ENCODE data around the gene KRTAP10-7. TPM values are rescaled to one million over a fixed set of nuclear protein-coding genes. Genes with fewer than 3 reads are reported as not detected.
"Not testable (repeated sequence)": the region's sequence is repeated elsewhere in the genome, so short reads cannot be mapped to it uniquely, and the experiment has no call there.

Gene KRTAP10-7
- polyA plus RNA-seq, 3 donors: not detected

DNA sequence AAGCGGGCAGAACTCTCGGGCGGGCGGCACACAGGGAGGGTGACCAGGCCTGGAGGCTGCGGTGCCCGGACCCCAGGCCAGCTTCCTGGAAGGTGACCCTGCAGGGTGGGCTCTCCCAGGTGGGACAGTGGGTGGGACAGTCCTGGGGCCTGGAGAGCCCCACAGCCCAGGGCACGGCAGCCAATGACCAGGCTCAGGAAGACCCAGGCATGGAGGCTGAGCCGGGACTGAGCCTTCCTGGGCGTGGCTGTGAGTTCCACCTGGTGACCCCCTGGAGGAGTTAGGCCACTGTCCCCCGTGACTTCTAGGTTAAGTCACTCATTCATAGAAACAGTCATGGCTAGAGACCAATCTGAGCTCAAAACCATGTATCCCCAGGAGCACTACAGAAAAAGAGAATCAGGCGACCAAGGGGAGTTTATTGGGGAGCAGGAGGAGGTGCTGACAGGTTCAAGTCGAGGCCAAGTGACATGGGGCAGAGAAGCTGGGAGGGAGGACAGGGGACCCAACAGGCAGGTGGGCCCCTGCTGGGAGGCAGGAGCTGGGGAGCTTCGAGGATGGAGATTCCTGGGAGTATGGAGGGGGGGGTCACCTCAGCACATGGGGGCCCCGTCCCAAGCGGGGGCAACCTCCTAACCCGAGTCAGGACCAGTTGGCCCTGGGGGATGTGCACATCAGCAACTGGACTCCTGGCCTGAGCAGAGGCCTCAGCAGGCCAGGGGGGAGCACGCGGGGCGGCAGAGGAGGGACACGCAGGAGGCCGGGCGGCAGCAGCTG, 21.2 kb upstream of the KRTAP10-7 start:
- no peaks in the 10 kb centered on the region for H3K4me1 Mint-ChIP-seq
- 66% methylated on average over 8 of the region's 22 CpGs for WGBS (ENCODE audit: insufficient coverage)
- Histone ChIP-seq H3K4me2 (replicated peaks; ENCODE audit: extremely low read depth, low read length, poor library complexity, severe bottlenecking) (no peak overlapping the region), H3K4me3 (replicated peaks in 1 of 3; ENCODE audit: low read depth in 2 of 3, low read length in 3 of 3) (no peak overlapping the region), H3K27ac (ENCODE audit: low read depth in 1 of 2, low read length in 2 of 2) (no peak overlapping the region), H3K27me3 (ENCODE audit: control insufficient read depth in 2 of 2, insufficient read depth in 2 of 2, low read length in 2 of 2) (peaks cover 0 to 4% of the 10 kb centered on the region in 2 donors), H3K4me1 (ENCODE audit: control insufficient read depth in 1 of 2, insufficient read depth in 2 of 2, low read length in 2 of 2) (no peaks in the 10 kb centered on the region), H4K20me1 (ENCODE audit: insufficient read depth, low read length) (no peaks in the 10 kb centered on the region), H3K9me3 (replicated peaks in 1 of 2; ENCODE audit: control insufficient read depth in 1 of 2, insufficient read depth in 1 of 2, low read length in 2 of 2) (peaks cover 11 to 44% of the 10 kb centered on the region in 2 donors), H2AFZ (ENCODE audit: insufficient read depth, low read depth, low read length, poor library complexity, severe bottlenecking) (no peak overlapping the region), H3K9ac (ENCODE audit: insufficient read depth, low read length, poor library complexity, severe bottlenecking) (no peak overlapping the region), H3K36me3 (replicated peaks in 1 of 2; ENCODE audit: control insufficient read depth in 1 of 2, insufficient read depth in 2 of 2, low read length in 2 of 2) (no peaks in the 10 kb centered on the region), H3K79me2 (ENCODE audit: insufficient read depth, low read length) (no peaks in the 10 kb centered on the region)
- H3K4me3 Mint-ChIP-seq: no peak overlapping the region
- peaks cover 10 to 39% (median 16%) of the 10 kb centered on the region in 3 donors for H3K27me3 Mint-ChIP-seq (ENCODE audit: low read depth in 3 of 3)
- TF ChIP-seq, protein P1, sequence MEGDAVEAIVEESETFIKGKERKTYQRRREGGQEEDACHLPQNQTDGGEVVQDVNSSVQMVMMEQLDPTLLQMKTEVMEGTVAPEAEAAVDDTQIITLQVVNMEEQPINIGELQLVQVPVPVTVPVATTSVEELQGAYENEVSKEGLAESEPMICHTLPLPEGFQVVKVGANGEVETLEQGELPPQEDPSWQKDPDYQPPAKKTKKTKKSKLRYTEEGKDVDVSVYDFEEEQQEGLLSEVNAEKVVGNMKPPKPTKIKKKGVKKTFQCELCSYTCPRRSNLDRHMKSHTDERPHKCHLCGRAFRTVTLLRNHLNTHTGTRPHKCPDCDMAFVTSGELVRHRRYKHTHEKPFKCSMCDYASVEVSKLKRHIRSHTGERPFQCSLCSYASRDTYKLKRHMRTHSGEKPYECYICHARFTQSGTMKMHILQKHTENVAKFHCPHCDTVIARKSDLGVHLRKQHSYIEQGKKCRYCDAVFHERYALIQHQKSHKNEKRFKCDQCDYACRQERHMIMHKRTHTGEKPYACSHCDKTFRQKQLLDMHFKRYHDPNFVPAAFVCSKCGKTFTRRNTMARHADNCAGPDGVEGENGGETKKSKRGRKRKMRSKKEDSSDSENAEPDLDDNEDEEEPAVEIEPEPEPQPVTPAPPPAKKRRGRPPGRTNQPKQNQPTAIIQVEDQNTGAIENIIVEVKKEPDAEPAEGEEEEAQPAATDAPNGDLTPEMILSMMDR (IDR thresholded peaks at IDR 0.05): no peak
- intact Hi-C loops (cut with micrococcal nuclease): no loop called here
- no peaks in the 10 kb centered on the region for H3K36me3 Mint-ChIP-seq
- H3K27ac Mint-ChIP-seq: no peak overlapping the region
- DNase-seq: no peak
- peaks cover 21 to 64% (median 50%) of the 10 kb centered on the region in 7 donors for H3K9me3 Mint-ChIP-seq

DNA sequence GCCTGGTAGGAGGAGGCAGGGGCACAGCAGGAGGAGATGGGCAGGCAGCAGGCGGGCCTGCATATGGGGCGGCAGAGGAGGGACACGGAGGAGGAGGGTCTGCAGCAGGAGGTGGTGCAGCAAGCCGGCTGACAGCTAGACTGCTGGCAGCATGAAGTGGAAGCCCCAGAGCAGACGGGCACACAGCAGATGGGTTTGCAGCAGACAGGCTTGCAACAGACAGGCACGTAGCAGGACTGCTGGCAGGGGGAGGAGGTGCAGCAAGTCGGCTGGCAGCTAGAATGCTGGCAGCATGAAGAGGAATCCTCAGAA, 20.6 kb upstream of the KRTAP10-7 start:
- no peaks in the 10 kb centered on the region for H3K36me3 Mint-ChIP-seq
- peaks cover 11 to 44% of the 10 kb centered on the region in 2 donors for H3K9me3 ChIP-seq (replicated peaks in 1 of 2; ENCODE audit: control insufficient read depth in 1 of 2, insufficient read depth in 1 of 2, low read length in 2 of 2)
- peaks cover 0 to 7% of the 10 kb centered on the region in 2 donors for H3K27me3 ChIP-seq (ENCODE audit: control insufficient read depth in 2 of 2, insufficient read depth in 2 of 2, low read length in 2 of 2)
- DNase-seq: no peak
- H3K4me1 Mint-ChIP-seq: no peaks in the 10 kb centered on the region
- H3K9me3 Mint-ChIP-seq: peaks cover 21 to 63% (median 50%) of the 10 kb centered on the region in 7 donors
- H3K9ac ChIP-seq (ENCODE audit: insufficient read depth, low read length, poor library complexity, severe bottlenecking): no peak overlapping the region
- H3K36me3 ChIP-seq (replicated peaks in 1 of 2; ENCODE audit: control insufficient read depth in 1 of 2, insufficient read depth in 2 of 2, low read length in 2 of 2): no peaks in the 10 kb centered on the region
- H3K27ac Mint-ChIP-seq: peak overlapping the region in 2 of 7 donors; percentile 20 to 48
- H3K4me3 Mint-ChIP-seq: peak overlapping the region in 1 of 2 donors; percentile 26
- no peak overlapping the region for H3K27ac ChIP-seq (ENCODE audit: low read depth in 1 of 2, low read length in 2 of 2)
- intact Hi-C loops (cut with micrococcal nuclease): no loop called here
- TF ChIP-seq, protein P1 (IDR thresholded peaks at IDR 0.05): no peak
- H3K4me2 ChIP-seq (replicated peaks; ENCODE audit: extremely low read depth, low read length, poor library complexity, severe bottlenecking): no peak overlapping the region
- no peaks in the 10 kb centered on the region for H4K20me1 ChIP-seq (ENCODE audit: insufficient read depth, low read length)
- H2AFZ ChIP-seq (ENCODE audit: insufficient read depth, low read depth, low read length, poor library complexity, severe bottlenecking): no peak overlapping the region
- H3K4me1 ChIP-seq (ENCODE audit: control insufficient read depth in 1 of 2, insufficient read depth in 2 of 2, low read length in 2 of 2): no peaks in the 10 kb centered on the region
- no peak overlapping the region for H3K4me3 ChIP-seq (replicated peaks in 1 of 3; ENCODE audit: low read depth in 2 of 3, low read length in 3 of 3)
- H3K27me3 Mint-ChIP-seq (ENCODE audit: low read depth in 3 of 3): peaks cover 10 to 34% (median 11%) of the 10 kb centered on the region in 3 donors
- no peaks in the 10 kb centered on the region for H3K79me2 ChIP-seq (ENCODE audit: insufficient read depth, low read length)
- WGBS (ENCODE audit: insufficient coverage): 69% methylated on average over 7 of the region's 7 CpGs

DNA sequence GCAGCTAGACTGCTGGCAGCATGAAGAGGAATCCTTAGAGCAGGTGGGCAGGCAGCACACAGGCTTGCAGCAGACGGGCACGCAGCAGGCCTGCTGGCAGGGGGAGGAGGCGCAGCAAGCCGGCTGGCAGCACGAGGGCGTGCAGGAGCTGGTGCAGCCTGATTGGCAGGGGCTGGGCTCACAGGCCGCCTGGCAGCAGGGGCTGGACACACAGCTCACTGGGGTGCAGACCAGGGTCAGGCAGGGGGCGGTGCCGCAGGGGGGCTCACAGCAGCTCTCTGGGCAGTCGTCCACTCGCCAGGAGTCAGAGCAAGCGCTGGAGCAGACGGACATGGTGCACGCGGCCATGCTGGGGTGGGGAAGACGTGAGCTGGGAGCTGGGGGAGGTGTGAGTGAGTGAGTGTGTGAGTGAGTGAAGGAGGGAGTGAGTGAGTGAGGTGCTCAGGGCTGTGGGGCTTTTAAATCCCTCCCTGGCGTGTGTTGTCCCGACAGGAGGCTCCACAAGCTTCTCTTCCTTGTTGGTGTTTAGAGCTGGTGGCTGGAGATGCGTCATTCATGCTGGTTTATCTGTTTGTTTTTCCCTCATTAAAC, 20.1 kb upstream of the KRTAP10-7 start, which contains the start of gene KRTAP10-5:
TSS of gene KRTAP10-5 (minus strand) at position 374 of the 591 bp plus-strand sequence. CDS start at position 348, 26 bp downstream.
- H3K27ac ChIP-seq (ENCODE audit: low read depth in 1 of 2, low read length in 2 of 2); H3K27me3 ChIP-seq (ENCODE audit: control insufficient read depth in 2 of 2, insufficient read depth in 2 of 2, low read length in 2 of 2); H3K4me1 ChIP-seq (ENCODE audit: control insufficient read depth in 1 of 2, insufficient read depth in 2 of 2, low read length in 2 of 2); DNase-seq; H3K4me3 ChIP-seq (replicated peaks in 1 of 3; ENCODE audit: low read depth in 2 of 3, low read length in 3 of 3); H2AFZ ChIP-seq (ENCODE audit: insufficient read depth, low read depth, low read length, poor library complexity, severe bottlenecking); H3K4me2 ChIP-seq (replicated peaks; ENCODE audit: extremely low read depth, low read length, poor library complexity, severe bottlenecking); intact Hi-C loops (cut with micrococcal nuclease); H3K9ac ChIP-seq (ENCODE audit: insufficient read depth, low read length, poor library complexity, severe bottlenecking); H3K4me1 Mint-ChIP-seq; H3K36me3 Mint-ChIP-seq; H3K36me3 ChIP-seq (replicated peaks in 1 of 2; ENCODE audit: control insufficient read depth in 1 of 2, insufficient read depth in 2 of 2, low read length in 2 of 2); H3K79me2 ChIP-seq (ENCODE audit: insufficient read depth, low read length); H4K20me1 ChIP-seq (ENCODE audit: insufficient read depth, low read length): not testable (repeated sequence)
- Mint-ChIP-seq H3K4me3 (peak within 1 kb of the TSS in 1 of 2 donors; percentile 26), H3K27ac (peak within 1 kb of the TSS in 2 of 7 donors; percentile 20 to 48), H3K9me3 (peaks cover 21 to 58% (median 50%) of the 10 kb centered on the region in 7 donors), H3K27me3 (ENCODE audit: low read depth in 3 of 3) (peaks cover 11 to 36% (median 14%) of the 10 kb centered on the region in 3 donors)
- peaks cover 11 to 44% of the 10 kb centered on the region in 2 donors for H3K9me3 ChIP-seq (replicated peaks in 1 of 2; ENCODE audit: control insufficient read depth in 1 of 2, insufficient read depth in 1 of 2, low read length in 2 of 2)
- WGBS (ENCODE audit: insufficient coverage): 61% methylated on average over 8 of the region's 19 CpGs
